ENCODE data around the gene TAS2R41.

The TAS2R41 gene

GRCh38 chr7:143490717-143491306 lies 13.1 kb downstream of the TAS2R41 start:
- FAIRE-seq (no peak), DNase-seq (ENCODE audit: extremely low spot score, insufficient read length, low read depth) (no peak)

- no peak for DNase-seq (ENCODE audit: extremely low spot score, insufficient read length, low read depth)
These were observed 14.4 kb downstream of the TAS2R41 start for GRCh38 chr7:143492043-143492471.

GRCh38 chr7:143492799-143493739 lies 15.4 kb downstream of the TAS2R41 start:
- FAIRE-seq (no peak), DNase-seq (ENCODE audit: extremely low spot score, insufficient read length, low read depth) (no peak)

More at GRCh38 chr7:143492043-143492471, 14.4 kb downstream of the TAS2R41 start:
- no peak for FAIRE-seq

- no peak for FAIRE-seq
These were observed 16.1 kb downstream of the TAS2R41 start for GRCh38 chr7:143493751-143494150.

GRCh38 chr7:143494622-143495021 lies 16.9 kb downstream of the TAS2R41 start:
- DNase-seq (ENCODE audit: extremely low spot score, insufficient read length, low read depth) (no peak), FAIRE-seq (no peak)

More at GRCh38 chr7:143493751-143494150, 16.1 kb downstream of the TAS2R41 start:
- DNase-seq (ENCODE audit: extremely low spot score, insufficient read length, low read depth): no peak

GRCh38 chr7:143495851-143496250 lies 18.2 kb downstream of the TAS2R41 start:
- DNase-seq (ENCODE audit: extremely low spot score, insufficient read length, low read depth) (no peak), FAIRE-seq (no peak)

GRCh38 chr7:143496263-143496662 lies 18.6 kb downstream of the TAS2R41 start:
- no peak for FAIRE-seq

GRCh38 chr7:143497008-143497795 lies 19.5 kb downstream of the TAS2R41 start:
- FAIRE-seq (no peak), DNase-seq (ENCODE audit: extremely low spot score, insufficient read length, low read depth) (no peak)

More at GRCh38 chr7:143496263-143496662, 18.6 kb downstream of the TAS2R41 start:
- no peak for DNase-seq (ENCODE audit: extremely low spot score, insufficient read length, low read depth)

GRCh38 chr7:143499246-143499645 lies 21.6 kb downstream of the TAS2R41 start:
- no peak for FAIRE-seq
- no peak for DNase-seq (ENCODE audit: extremely low spot score, insufficient read length, low read depth)

- FAIRE-seq (no peak), DNase-seq (ENCODE audit: extremely low spot score, insufficient read length, low read depth) (no peak)
These were observed 22.2 kb downstream of the TAS2R41 start for GRCh38 chr7:143499743-143500348.

GRCh38 chr7:143503261-143503660 lies 25.6 kb downstream of the TAS2R41 start:
- DNase-seq (ENCODE audit: extremely low spot score, insufficient read length, low read depth) (no peak), FAIRE-seq (no peak)

GRCh38 chr7:143504215-143504936 lies 26.7 kb downstream of the TAS2R41 start:
- DNase-seq (ENCODE audit: extremely low spot score, insufficient read length, low read depth): no peak
- FAIRE-seq: no peak

GRCh38 chr7:143504937-143505297 lies 27.2 kb downstream of the TAS2R41 start:
- no peak for FAIRE-seq
- no peak for DNase-seq (ENCODE audit: extremely low spot score, insufficient read length, low read depth)

GRCh38 chr7:143505838-143506237 lies 28.2 kb downstream of the TAS2R41 start:
- DNase-seq (ENCODE audit: extremely low spot score, insufficient read length, low read depth) (no peak), FAIRE-seq (no peak)

- DNase-seq (ENCODE audit: extremely low spot score, insufficient read length, low read depth): no peak
- no peak for FAIRE-seq
These were observed 29.4 kb downstream of the TAS2R41 start for GRCh38 chr7:143507094-143507518.

GRCh38 chr7:143507534-143508055 lies 29.9 kb downstream of the TAS2R41 start:
- FAIRE-seq: no peak

GRCh38 chr7:143510854-143511592 lies 33.4 kb downstream of the TAS2R41 start:
- no peak for FAIRE-seq

More at GRCh38 chr7:143507534-143508055, 29.9 kb downstream of the TAS2R41 start:
- no peak for DNase-seq (ENCODE audit: extremely low spot score, insufficient read length, low read depth)

GRCh38 chr7:143511593-143512047 lies 33.9 kb downstream of the TAS2R41 start:
- FAIRE-seq (no peak), DNase-seq (ENCODE audit: extremely low spot score, insufficient read length, low read depth) (no peak)

More at GRCh38 chr7:143510854-143511592, 33.4 kb downstream of the TAS2R41 start:
- DNase-seq (ENCODE audit: extremely low spot score, insufficient read length, low read depth): no peak

Data from GM18507 (cell line).